ENCODE data around the gene GSC2.

- TF ChIP-seq CTCF (IDR thresholded peaks at IDR 0.05): no peak
- no peak for TF ChIP-seq POLR2AphosphoS5 (IDR thresholded peaks at IDR 0.05)
These were observed 25.1 kb downstream of the GSC2 start for GRCh38 chr22:19125011-19125410.

Data from prostate gland (tissue), 2 donors.